Measurements from ENCODE around the gene MTRR.

Gene MTRR

DNA sequence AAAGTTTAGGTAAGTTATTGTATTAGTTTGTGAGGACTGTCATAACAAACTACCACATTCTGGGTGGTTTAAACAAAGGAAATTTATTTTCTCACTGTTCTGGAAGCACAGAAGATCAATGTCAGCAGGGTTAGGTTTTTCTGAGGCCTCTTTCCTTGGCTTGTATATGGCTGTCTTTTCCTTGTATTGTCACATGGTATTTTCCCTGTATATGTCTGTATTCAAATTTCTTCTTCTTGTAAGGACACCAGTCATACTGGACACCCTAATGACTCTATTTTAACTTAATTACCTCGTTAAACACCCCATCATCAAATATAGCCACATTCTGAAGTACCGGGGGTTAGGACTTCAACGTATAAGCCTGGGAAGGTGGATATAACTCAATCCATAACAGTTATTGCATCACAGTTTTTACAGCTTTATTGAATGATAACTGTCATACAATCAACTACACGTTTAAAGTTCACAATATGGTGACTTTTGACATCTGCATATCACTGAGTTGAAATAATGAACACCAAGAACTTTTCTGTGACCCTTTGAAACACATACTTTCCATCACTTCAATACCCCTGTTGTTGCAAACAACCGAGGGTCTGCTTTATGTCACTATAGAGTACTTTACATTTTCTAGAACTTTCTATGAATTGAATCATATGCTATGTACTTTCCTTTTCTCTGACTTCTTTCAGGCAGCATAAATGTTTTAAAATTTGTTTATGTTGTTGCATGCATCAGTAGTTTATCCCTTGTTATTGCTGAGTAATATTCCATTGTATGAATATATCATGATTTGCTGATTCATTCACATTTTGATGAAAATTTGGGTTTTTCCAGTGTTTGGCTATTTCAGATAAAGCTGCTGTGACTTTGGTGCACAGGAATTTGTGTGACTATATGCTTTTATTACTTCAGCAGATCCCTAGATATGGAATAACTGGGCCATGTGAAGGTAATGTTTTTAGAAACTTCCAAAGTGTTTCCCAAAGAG is 48.5 kb downstream of the MTRR start:
- DNase-seq (ENCODE audit: low read depth): no peak
- H3K4me3 ChIP-seq (replicated peaks; ENCODE audit: low read depth, low read length): no peak overlapping the region
- TF ChIP-seq, protein P1, sequence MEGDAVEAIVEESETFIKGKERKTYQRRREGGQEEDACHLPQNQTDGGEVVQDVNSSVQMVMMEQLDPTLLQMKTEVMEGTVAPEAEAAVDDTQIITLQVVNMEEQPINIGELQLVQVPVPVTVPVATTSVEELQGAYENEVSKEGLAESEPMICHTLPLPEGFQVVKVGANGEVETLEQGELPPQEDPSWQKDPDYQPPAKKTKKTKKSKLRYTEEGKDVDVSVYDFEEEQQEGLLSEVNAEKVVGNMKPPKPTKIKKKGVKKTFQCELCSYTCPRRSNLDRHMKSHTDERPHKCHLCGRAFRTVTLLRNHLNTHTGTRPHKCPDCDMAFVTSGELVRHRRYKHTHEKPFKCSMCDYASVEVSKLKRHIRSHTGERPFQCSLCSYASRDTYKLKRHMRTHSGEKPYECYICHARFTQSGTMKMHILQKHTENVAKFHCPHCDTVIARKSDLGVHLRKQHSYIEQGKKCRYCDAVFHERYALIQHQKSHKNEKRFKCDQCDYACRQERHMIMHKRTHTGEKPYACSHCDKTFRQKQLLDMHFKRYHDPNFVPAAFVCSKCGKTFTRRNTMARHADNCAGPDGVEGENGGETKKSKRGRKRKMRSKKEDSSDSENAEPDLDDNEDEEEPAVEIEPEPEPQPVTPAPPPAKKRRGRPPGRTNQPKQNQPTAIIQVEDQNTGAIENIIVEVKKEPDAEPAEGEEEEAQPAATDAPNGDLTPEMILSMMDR (IDR thresholded peaks at IDR 0.05; ENCODE audit: low read length, missing control alignments): no peak

GRCh38 chr5:7925961-7926695 is 57.2 kb downstream of the MTRR start:
- peak; percentile 62 for DNase-seq (ENCODE audit: low read depth)

DNA sequence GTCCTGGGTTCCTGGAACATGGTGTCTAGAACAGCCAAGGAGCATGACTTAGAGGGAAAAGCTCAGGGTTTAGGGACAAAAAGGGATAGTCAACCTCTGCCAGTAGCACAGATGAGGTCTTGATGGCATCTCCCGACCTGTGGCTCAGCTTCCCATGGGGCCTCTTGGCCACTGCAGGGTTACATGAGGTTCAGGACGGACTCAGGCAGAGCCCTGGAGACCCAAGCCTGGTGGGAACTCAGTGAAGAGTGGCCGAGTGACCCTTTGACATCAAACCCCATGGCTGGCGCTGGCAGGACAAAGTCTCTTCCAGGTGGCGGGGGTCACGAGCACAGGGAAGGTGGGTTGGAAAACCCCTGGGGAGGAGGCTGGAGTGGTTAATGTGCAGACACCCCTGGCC is 57.8 kb downstream of the MTRR start:
- no peak overlapping the region for H3K4me3 ChIP-seq (replicated peaks; ENCODE audit: low read depth, low read length)
- DNase-seq (ENCODE audit: low read depth): no peak
- TF ChIP-seq, protein P1 (IDR thresholded peaks at IDR 0.05; ENCODE audit: low read length, missing control alignments): no peak

More at GRCh38 chr5:7925961-7926695, 57.2 kb downstream of the MTRR start:
- TF ChIP-seq, protein P1 (IDR thresholded peaks at IDR 0.05; ENCODE audit: low read length, missing control alignments): no peak
- H3K4me3 ChIP-seq (replicated peaks; ENCODE audit: low read depth, low read length): no peak overlapping the region

DNA sequence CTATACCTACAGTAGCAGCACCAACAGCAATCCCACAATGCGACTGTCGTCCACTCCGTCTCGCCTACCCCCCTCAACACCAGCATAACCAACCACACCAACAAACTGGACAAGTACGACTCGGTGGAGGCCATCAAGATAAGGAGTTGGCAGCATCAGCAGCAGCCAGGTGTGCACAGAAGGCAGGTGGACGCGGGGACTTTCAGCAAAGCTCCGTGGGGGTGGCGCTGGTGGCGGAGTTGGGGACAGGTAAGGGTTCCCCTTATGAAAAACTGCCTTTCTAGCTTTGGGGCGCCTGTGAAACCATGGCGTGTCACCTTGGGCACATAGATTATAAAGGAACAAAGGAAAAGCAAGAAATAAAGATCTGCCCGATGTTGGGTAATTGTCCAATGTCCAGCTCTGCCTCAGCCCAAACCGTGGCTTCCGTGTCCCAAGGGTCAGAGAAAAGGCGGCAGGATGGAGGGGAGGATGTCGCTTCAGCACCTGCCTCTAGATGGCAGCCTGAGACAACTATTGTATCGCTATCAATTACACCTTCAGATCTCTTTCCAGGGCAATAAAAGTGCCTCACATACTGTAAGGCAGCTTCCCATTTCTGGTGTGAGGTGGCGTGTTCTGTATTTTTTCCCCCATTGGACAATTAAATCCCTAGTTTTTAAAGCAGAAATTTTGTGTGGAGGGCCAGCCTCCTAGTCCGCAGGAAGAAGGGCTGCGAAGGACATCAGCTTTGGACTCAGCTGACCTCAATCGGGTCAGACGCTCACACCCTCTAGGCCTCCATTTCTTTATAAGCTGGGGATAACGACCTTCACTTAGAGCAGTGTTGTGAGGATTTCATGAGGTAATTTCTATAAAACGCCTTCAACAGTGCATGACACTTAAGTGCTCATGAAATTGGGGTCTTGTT is 58.8 kb downstream of the MTRR start:
- no peak overlapping the region for H3K4me3 ChIP-seq (replicated peaks; ENCODE audit: low read depth, low read length)
- TF ChIP-seq, protein P1 (IDR thresholded peaks at IDR 0.05; ENCODE audit: low read length, missing control alignments): peak; percentile 79
- DNase-seq (ENCODE audit: low read depth): peak; percentile 66

- TF ChIP-seq, protein P1 (IDR thresholded peaks at IDR 0.05; ENCODE audit: low read length, missing control alignments): no peak
- no peak overlapping the region for H3K4me3 ChIP-seq (replicated peaks; ENCODE audit: low read depth, low read length)
- no peak for DNase-seq (ENCODE audit: low read depth)
Measured at GRCh38 chr5:7930011-7930410, 61.1 kb downstream of the MTRR start.

GRCh38 chr5:7941692-7942091 is 72.7 kb downstream of the MTRR start:
- no peak overlapping the region for H3K4me3 ChIP-seq (replicated peaks; ENCODE audit: low read depth, low read length)
- TF ChIP-seq, protein P1 (IDR thresholded peaks at IDR 0.05; ENCODE audit: low read length, missing control alignments): no peak
- no peak for DNase-seq (ENCODE audit: low read depth)

Data from fibroblast of pulmonary artery (primary cell).